ENCODE measurements around the gene FOS.

Gene FOS

DNA sequence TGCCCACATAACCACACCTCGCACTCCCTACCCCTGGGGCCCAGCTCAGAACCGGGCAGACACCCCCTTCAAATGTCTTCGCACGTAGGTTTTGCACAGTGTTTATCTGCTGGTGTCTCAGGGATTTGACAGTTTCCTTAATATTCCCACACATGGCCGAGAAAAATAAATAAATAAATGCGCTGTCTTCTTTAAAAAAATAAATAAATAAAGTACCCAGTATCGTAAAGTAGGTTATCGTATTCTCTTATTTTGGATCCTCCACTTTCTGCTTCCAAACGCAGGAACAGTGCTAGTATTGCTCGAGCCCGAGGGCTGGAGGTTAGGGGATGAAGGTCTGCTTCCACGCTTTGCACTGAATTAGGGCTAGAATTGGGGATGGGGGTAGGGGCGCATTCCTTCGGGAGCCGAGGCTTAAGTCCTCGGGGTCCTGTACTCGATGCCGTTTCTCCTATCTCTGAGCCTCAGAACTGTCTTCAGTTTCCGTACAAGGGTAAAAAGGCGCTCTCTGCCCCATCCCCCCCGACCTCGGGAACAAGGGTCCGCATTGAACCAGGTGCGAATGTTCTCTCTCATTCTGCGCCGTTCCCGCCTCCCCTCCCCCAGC, 710 bp upstream of the FOS start:
- DNase-seq, result no peak

DNA sequence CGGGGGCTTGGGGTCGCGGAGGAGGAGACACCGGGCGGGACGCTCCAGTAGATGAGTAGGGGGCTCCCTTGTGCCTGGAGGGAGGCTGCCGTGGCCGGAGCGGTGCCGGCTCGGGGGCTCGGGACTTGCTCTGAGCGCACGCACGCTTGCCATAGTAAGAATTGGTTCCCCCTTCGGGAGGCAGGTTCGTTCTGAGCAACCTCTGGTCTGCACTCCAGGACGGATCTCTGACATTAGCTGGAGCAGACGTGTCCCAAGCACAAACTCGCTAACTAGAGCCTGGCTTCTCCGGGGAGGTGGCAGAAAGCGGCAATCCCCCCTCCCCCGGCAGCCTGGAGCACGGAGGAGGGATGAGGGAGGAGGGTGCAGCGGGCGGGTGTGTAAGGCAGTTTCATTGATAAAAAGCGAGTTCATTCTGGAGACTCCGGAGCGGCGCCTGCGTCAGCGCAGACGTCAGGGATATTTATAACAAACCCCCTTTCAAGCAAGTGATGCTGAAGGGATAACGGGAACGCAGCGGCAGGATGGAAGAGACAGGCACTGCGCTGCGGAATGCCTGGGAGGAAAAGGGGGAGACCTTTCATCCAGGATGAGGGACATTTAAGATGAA, 630 bp downstream of the FOS start:
- no peak for DNase-seq

GRCh38 chr14:75279763-75280290, 1.2 kb downstream of the FOS start:
- no peak for DNase-seq

DNA sequence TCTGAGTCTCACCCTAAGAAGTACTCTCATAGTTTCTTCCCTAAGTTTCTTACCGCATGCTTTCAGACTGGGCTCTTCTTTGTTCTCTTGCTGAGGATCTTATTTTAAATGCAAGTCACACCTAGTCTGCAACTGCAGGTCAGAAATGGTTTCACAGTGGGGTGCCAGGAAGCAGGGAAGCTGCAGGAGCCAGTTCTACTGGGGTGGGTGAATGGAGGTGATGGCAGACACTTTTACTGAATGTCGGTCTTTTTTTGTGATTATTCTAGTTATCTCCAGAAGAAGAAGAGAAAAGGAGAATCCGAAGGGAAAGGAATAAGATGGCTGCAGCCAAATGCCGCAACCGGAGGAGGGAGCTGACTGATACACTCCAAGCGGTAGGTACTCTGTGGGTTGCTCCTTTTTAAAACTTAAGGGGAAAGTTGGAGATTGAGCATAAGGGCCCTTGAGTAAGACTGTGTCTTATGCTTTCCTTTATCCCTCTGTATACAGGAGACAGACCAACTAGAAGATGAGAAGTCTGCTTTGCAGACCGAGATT, 1.7 kb downstream of the FOS start:
- DNase-seq, result no peak

GRCh38 chr14:75280831-75281653, 2.4 kb downstream of the FOS start:
- no peak for DNase-seq

- no peak for DNase-seq
Measured at GRCh38 chr14:75281654-75282019, 3.0 kb downstream of the FOS start.

DNA sequence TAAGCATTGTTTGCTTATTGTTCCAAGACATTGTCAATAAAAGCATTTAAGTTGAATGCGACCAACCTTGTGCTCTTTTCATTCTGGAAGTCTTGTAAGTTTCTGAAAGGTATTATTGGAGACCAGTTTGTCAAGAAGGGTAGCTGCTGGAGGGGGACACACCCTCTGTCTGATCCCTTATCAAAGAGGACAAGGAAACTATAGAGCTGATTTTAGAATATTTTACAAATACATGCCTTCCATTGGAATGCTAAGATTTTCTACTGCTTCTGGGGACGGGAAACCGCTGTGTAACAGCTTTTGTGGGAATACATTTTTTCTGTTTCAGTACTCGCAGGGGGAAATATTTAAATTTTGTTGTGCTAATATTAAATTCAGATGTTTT, 3.5 kb downstream of the FOS start:
- DNase-seq, result no peak

- peak in 1 of 2 donors; percentile 60 for DNase-seq
Measured at GRCh38 chr14:75282555-75283161, 4.0 kb downstream of the FOS start.

GRCh38 chr14:75283162-75283832, 4.7 kb downstream of the FOS start:
- DNase-seq, result peak; percentile 61 to 86

DNA sequence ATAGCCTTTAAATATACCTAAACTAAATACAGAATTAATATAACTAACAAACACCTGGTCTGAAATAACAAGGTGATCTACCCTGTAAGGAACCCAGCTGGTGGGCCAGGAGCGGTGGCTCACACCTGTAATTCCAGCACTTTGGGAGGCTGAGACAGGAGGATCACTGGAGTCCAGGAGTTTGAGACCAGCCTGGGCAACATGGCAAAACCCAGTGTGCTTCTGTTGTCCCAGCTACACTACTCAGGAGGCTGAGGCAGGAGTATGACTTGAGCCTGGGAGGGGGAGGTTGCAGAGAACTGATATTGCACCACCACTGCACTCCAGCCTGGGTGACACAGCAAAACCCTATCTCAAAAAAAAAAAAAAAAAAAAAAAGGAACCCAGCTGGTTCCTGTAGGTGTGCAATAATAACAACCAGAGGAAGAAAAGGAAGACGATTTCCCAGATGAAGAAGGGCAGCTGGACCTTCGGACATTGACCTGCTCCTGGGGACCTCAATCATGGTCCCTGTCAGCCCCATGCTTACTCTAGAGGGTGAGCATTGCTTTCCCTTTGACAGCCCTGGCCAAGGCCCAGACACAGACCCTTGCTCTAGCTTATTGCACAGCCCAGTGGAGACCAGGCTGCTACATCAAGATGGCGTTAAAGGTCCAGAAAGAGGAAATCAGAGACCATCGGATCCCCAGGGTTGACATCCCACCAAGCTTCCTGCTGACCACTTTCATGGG, 5.4 kb downstream of the FOS start:
- peak; percentile 66 to 82 for DNase-seq

- DNase-seq, result no peak
Measured at GRCh38 chr14:75285331-75285730, 6.7 kb downstream of the FOS start.

GRCh38 chr14:75286313-75286712, 7.7 kb downstream of the FOS start:
- DNase-seq, result no peak

DNA sequence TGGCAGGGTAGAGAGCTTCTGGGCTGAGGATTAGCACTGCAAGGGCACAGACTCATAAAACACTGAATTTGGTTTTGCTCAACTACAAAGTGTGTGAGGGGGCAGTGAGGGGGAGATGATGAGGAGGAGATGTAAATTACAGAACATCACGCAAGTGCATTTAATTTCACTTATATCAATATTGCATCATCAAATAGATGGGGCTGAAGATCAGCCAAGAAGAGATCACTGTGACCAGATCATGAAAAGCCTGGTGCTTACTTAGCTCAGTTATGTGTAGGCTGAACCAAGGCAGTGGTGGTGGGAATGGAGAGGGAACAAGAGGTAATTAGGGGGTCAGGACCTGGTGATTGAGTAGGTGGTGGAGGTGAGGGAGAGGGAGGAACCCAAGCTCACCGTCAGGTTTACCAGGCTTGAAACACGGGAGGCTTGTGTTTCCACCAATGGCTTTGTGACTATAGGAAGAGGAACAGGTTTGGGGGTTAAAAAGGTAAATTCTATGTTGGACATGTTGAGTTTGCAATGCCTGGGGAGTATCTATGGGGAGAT, 11.3 kb downstream of the FOS start:
- DNase-seq, result no peak

- DNase-seq, result no peak
Measured at GRCh38 chr14:75290851-75291250, 12.2 kb downstream of the FOS start.

- DNase-seq, result no peak
Measured at GRCh38 chr14:75291331-75291730, 12.7 kb downstream of the FOS start.

- DNase-seq, result no peak
Measured at GRCh38 chr14:75292101-75292563, 13.5 kb downstream of the FOS start.

- no peak for DNase-seq
Measured at GRCh38 chr14:75292886-75293285, 14.3 kb downstream of the FOS start.

- peak; percentile 92 to 98 for DNase-seq
Measured at GRCh38 chr14:75293920-75294648, 15.5 kb downstream of the FOS start.

DNA sequence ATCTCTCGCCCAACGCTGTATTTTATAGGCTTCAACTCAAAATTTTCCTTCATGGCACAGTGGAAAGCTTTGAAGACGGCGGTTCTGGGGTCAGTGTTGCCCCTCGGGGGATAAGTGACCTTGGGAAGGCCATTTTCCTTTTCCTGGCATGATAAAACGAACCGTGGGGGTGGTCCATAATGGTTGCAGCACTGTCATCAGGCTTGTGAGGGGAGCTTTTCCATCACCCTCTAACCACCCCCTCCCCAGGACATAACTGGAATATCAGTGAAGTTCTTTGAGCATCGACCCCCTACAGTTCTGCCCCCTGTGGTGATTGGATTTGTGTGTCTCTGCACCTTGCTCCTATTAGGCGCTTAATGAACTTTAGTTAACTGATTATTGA, 16.0 kb downstream of the FOS start:
- no peak for DNase-seq

DNA sequence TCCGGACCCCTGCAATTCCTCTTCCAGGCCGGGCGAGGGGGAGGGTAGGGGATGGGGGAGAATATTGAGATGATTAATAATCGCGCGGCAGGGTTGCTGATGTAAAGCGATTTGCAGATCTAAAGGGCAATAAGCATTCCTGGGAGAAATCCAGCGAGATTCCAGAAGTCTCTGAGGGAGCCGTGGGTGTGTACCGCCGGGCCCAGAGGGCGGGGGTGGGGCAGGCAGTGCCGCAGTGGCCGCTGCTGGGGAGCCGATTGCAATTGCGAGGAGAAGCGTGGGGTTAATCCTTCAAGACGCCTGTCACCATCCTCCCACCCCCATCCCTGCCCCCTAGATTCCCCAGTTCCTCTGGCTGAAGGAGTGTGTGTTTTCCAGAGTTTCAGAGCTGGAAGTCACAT, 16.4 kb downstream of the FOS start:
- peak; percentile 83 to 93 for DNase-seq

Data from inflammatory macrophage treated with lipopolysaccharide for 1 hour (primary cell).